OCI-M2 (cell line): ENCODE measurements around the gene DEFB124.
"Not testable (repeated sequence)": the region's sequence is repeated elsewhere in the genome, so short reads cannot be mapped to it uniquely, and the experiment has no call there.

Experiments
- DNase-seq: peaks from one replicate; lab custom pipeline; 2025; ENCODE audit not compliant: unreplicated experiment; lab: John Stamatoyannopoulos, UW

Gene DEFB124

DNA sequence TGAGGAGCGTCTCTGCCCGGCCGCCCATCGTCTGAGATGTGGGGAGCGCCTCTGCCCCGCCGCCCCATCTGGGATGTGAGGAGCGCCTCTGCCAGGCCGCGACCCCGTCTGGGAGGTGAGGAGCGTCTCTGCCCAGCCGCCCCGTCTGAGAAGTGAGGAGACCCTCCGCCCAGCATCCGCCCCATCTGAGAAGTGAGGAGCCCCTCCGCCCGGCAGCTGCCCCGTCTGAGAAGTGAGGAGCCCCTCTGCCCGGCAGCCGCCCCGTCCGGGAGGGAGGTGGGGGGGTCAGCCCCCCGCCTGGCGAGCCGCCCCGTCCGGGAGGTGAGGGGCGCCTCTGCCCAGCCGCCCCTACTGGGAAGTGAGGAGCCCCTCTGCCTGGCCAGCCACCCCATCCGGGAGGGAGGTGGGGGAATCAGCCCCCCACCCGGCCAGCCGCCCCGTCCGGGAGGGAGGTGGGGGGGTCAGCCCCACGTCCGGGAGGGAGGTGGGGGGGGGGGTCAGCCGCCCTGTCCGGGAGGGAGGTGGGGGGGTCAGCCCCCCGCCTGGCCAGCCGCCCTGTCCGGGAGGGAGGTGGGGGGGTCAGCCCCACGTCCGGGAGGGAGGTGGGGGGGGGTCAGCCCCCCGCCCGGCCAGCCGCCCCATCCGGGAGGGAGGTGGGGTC is 47.9 kb downstream of the DEFB124 start:
- DNase-seq = not testable (repeated sequence)

DNA sequence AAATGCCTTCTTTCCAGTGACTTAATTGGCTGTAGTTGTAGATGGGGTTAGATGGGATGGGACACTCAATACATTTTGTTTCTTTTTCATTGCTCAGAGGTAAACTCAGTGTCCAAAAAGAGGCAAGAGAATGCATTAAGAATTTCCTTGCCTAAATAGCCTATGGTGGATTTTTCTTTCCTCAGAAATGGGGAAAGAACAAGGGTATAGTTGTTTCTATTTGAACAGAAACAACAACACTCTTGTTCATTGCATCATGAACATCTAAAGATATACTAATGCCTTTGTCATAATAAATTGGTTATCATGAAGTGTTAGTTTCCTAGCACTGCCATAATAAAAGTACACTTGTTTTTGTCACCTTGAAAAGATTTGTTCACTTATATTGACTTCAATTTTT is 49.1 kb downstream of the DEFB124 start:
- no peak for DNase-seq

DNA sequence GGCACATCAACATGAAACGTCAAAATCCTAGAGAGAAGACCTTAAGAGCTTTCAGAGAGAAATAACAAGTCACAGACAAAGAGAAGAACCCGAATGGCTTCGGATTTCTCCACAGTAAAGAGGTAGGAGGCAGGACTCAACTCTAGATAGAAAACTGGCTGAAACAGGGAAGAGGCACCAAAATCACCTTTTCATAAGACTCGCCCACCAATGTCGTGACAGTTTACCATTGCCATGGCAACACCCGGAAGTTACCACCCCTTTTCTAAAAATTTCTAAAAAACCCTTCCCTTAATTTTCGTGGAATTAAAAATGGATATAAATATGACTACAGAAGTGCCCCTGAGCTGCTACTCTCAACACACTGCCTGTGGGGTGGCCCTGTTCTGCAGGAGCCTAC is 56.6 kb downstream of the DEFB124 start:
- DNase-seq = no peak

DNA sequence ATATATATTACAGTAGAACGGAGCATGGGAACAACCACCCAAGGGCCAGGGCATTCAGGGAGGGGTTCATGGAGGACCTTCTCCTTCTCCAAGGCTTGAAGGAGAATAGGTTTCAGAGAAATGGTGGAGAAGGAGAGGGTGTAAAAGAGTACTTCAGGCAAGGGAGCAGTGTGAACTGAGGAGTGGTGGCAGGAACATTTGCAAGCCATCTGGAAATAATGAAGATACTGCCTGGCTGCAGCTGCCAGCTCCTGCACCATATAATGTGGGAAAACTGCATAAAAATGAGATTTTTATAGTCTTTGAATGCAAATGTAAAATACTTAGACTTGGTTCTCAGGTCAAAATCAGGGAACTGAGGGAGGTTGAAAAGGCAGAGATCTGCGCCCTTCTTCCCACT is 59.3 kb downstream of the DEFB124 start:
- no peak for DNase-seq
